ENCODE data around the gene HSD17B8. TPM values are rescaled to one million over a fixed set of nuclear protein-coding genes. Genes with fewer than 3 reads are reported as not detected.

Gene HSD17B8
- total RNA-seq, 2 donors from 2014 or later, result 5.7 to 6.8 TPM

GRCh38 chr6:33252759-33253158, 48.3 kb downstream of the HSD17B8 start:
- Mint-ChIP-seq H3K27me3 (ENCODE audit: insufficient read depth) (peaks cover 4% of the 10 kb centered on the region), H3K9me3 (peaks cover 7% of the 10 kb centered on the region), H3K4me3 (no peak overlapping the region), H3K27ac (no peak overlapping the region), H3K36me3 (ENCODE audit: low read depth) (peaks cover 32% of the 10 kb centered on the region), H3K4me1 (peaks cover 14% of the 10 kb centered on the region)
- H3K9me3 ChIP-seq (ENCODE audit: control insufficient read depth, low read length), result peaks cover 2% of the 10 kb centered on the region
- DNase-seq, result no peak
- no peak overlapping the region for H3K9ac ChIP-seq (ENCODE audit: extremely low read depth, low read length, poor library complexity, severe bottlenecking)
- no peak overlapping the region for H3K4me3 ChIP-seq (ENCODE audit: low read length)
- H3K4me1 ChIP-seq (ENCODE audit: control insufficient read depth, insufficient read depth, low read length), result peaks cover 5% of the 10 kb centered on the region
- no peak for TF ChIP-seq CTCF (conservative IDR thresholded peaks at IDR 0.05)
- H3K27me3 ChIP-seq (ENCODE audit: control insufficient read depth, insufficient read depth, low read length, poor library complexity, severe bottlenecking), result peaks cover 11% of the 10 kb centered on the region
- H3K36me3 ChIP-seq (ENCODE audit: control insufficient read depth, insufficient read depth, low read length), result peaks cover 26% of the 10 kb centered on the region
- no peak overlapping the region for H3K27ac ChIP-seq (ENCODE audit: low read depth, low read length)

- Mint-ChIP-seq H3K4me3 (no peak overlapping the region), H3K36me3 (ENCODE audit: low read depth) (peaks cover 45% of the 10 kb centered on the region), H3K9me3 (peaks cover 16% of the 10 kb centered on the region), H3K27me3 (ENCODE audit: insufficient read depth) (no peaks in the 10 kb centered on the region), H3K4me1 (peaks cover 7% of the 10 kb centered on the region), H3K27ac (no peak overlapping the region)
- Histone ChIP-seq H3K36me3 (ENCODE audit: control insufficient read depth, insufficient read depth, low read length) (peaks cover 41% of the 10 kb centered on the region), H3K9me3 (ENCODE audit: control insufficient read depth, low read length) (peaks cover 17% of the 10 kb centered on the region), H3K27ac (ENCODE audit: low read depth, low read length) (no peak overlapping the region), H3K27me3 (ENCODE audit: control insufficient read depth, insufficient read depth, low read length, poor library complexity, severe bottlenecking) (no peaks in the 10 kb centered on the region), H3K9ac (ENCODE audit: extremely low read depth, low read length, poor library complexity, severe bottlenecking) (no peak overlapping the region), H3K4me1 (ENCODE audit: control insufficient read depth, insufficient read depth, low read length) (no peaks in the 10 kb centered on the region), H3K4me3 (ENCODE audit: low read length) (no peak overlapping the region)
- WGBS, 2 experiments (ENCODE audit: insufficient coverage in 1 of 2, insufficient read length in 1 of 2), result 72 to 96% methylated on average over 2 to 4 of the region's 4 CpGs
- no peak for TF ChIP-seq CTCF (conservative IDR thresholded peaks at IDR 0.05)
- no peak for DNase-seq
These were observed 50.1 kb downstream of the HSD17B8 start for GRCh38 chr6:33254591-33254990.

Small RNA genes lying within 50 kb of the gene (microRNA-seq; reads per million reads assigned to microRNA genes)
- 0.59 reads per million for gene MIR219A1 (ENCODE audit: borderline microRNAs expressed)

Other genes starting within 250 kb of the HSD17B8 start
- gene BRD2, start 236.1 kb upstream of the HSD17B8 start, total RNA-seq, result 100 to 1,000 TPM; 209 to 233 TPM
- gene HLA-DOA, start 195.1 kb upstream of the HSD17B8 start, total RNA-seq, result 10 to 100 TPM; 10.6 to 11.1 TPM
- 1 to 10 TPM; 1.7 to 1.9 TPM for gene HLA-DPA1, start 131.0 kb upstream of the HSD17B8 start, total RNA-seq
- gene HLA-DPB1, start 128.7 kb upstream of the HSD17B8 start, total RNA-seq, result 10 to 100 TPM; 13.5 to 20.6 TPM
- gene COL11A2, start 12.2 kb upstream of the HSD17B8 start, total RNA-seq, result 1 to 10 TPM; 1.3 to 2.8 TPM
- 10 to 100 TPM; 24.8 to 27.2 TPM for gene RXRB, start 4.0 kb upstream of the HSD17B8 start, total RNA-seq
- 100 to 1,000 TPM; 123 to 163 TPM for gene SLC39A7, start 3.8 kb upstream of the HSD17B8 start, total RNA-seq
- 10 to 100 TPM; 31.0 to 31.8 TPM for gene RING1, start 3.8 kb downstream of the HSD17B8 start, total RNA-seq
- 10 to 100 TPM; 51.4 to 63.9 TPM for gene VPS52, start 67.2 kb downstream of the HSD17B8 start, total RNA-seq
- 1,000 to 10,000 TPM; 2,541 to 3,009 TPM for gene RPS18, start 67.4 kb downstream of the HSD17B8 start, total RNA-seq
- gene B3GALT4, start 72.5 kb downstream of the HSD17B8 start, total RNA-seq, result 1 to 10 TPM; 3.9 to 5.5 TPM
- gene WDR46, start 84.6 kb downstream of the HSD17B8 start, total RNA-seq, result 10 to 100 TPM; 42.9 to 62.5 TPM
- gene PFDN6, start 84.9 kb downstream of the HSD17B8 start, total RNA-seq, result 10 to 100 TPM; 69.9 to 86.4 TPM
- 10 to 100 TPM; 85.6 to 98.0 TPM for gene RGL2, start 94.3 kb downstream of the HSD17B8 start, total RNA-seq
- 10 to 100 TPM in 1 of 2 donors, 1 to 10 TPM in 1; 7.0 to 11.1 TPM for gene TAPBP, start 109.4 kb downstream of the HSD17B8 start, total RNA-seq
- 10 to 100 TPM; 15.2 to 19.8 TPM for gene ZBTB22, start 113.1 kb downstream of the HSD17B8 start, total RNA-seq
- gene DAXX, start 118.3 kb downstream of the HSD17B8 start, total RNA-seq, result 10 to 100 TPM; 51.2 to 52.6 TPM
- 10 to 100 TPM; 56.6 to 94.3 TPM for gene KIFC1, start 187.2 kb downstream of the HSD17B8 start, total RNA-seq
- 10 to 100 TPM; 71.4 to 75.7 TPM for gene PHF1, start 206.4 kb downstream of the HSD17B8 start, total RNA-seq
- 100 to 1,000 TPM; 198 to 219 TPM for gene CUTA, start 213.5 kb downstream of the HSD17B8 start, total RNA-seq
- gene SYNGAP1, start 215.4 kb downstream of the HSD17B8 start, total RNA-seq, result 10 to 100 TPM; 90.2 to 94.2 TPM
- 10 to 100 TPM; 18.0 to 20.6 TPM for gene ZBTB9, start 249.9 kb downstream of the HSD17B8 start, total RNA-seq